ENCODE results near the gene NAGLU. TPM values are rescaled to one million over a fixed set of nuclear protein-coding genes. Genes with fewer than 3 reads are reported as not detected.

Gene NAGLU
- total and polyA plus RNA-seq, 2 of the 13 experiments (the other 11 are each of a cell fraction or from before 2014, with no cell fraction given), result 28.2 to 40.1 TPM

DNA sequence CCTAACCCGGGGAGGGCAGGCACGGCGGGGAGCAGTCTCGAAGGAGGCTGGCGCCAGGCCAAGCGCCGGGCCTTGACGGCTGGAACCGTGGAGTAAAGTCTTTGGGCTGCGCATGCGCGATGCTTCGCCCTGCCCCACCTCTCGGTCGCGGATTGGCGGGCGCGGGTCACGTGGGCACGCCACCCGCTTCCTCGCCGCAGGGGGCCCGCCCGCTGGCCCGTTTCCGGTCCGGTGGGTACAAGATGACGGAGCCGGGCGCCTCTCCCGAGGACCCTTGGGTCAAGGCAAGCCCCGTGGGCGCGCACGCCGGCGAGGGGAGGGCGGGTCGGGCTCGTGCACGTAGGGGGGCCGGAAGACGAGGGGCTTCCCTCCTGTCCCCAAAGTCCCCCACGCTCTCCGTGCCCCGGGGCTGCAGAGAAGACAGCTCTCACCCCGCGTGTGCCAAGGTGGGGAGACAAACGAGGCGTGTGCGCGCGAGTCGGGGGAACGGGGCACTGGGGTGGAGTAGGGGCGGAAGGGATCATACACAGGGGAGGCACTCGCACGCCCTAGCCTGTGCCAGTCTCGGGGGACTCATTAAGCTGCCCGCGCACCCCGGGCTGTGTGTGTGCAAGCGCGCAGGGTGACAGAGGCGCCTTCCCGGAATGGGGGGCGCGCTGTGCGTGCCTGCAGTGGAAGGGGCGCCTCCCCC lies 31.0 kb downstream of the NAGLU start, which contains the start of gene MLX (continued):
- TF ChIP-seq ZNF276 (CRISPR knock-in tag; IDR thresholded peaks at IDR 0.05; ENCODE audit: low read depth) (peak; percentile 72; the same call in 1 of the 2 replicates), YY1 (IDR thresholded peaks at IDR 0.05; ENCODE audit: insufficient read depth, insufficient replicate concordance, low read depth, low read length) (peak; percentile 81), HDAC2 (CRISPR knock-in tag; IDR thresholded peaks at IDR 0.05) (peak; percentile 89), ZNF777 (CRISPR knock-in tag; IDR thresholded peaks at IDR 0.05) (peak; percentile 88), ARNT2 (CRISPR knock-in tag; IDR thresholded peaks at IDR 0.05; ENCODE audit: low read depth) (peak; percentile 89), RFX1 (IDR thresholded peaks at IDR 0.05) (no peak), STAG1 (CRISPR knock-in tag; IDR thresholded peaks at IDR 0.05) (peak; percentile 1; the same call in 1 of the 2 replicates), MEIS1 (CRISPR knock-in tag; IDR thresholded peaks at IDR 0.05; ENCODE audit: borderline replicate concordance) (peak; percentile 94), AGO1 (IDR thresholded peaks at IDR 0.05; ENCODE audit: low read depth, low read length, poor library complexity, severe bottlenecking) (peak; percentile 94), CREB1 (IDR thresholded peaks at IDR 0.05) (peak; percentile 64), CREB1 (CRISPR knock-in tag; IDR thresholded peaks at IDR 0.05) (no peak), MLX (CRISPR knock-in tag; IDR thresholded peaks at IDR 0.05) (peak; percentile 65), DR1 (CRISPR knock-in tag; IDR thresholded peaks at IDR 0.05) (peak; percentile 51), ZNF44 (CRISPR knock-in tag; IDR thresholded peaks at IDR 0.05) (no peak), ZBTB7B (CRISPR knock-in tag; IDR thresholded peaks at IDR 0.05) (peak; percentile 91), ZSCAN20 (CRISPR knock-in tag; IDR thresholded peaks at IDR 0.05; ENCODE audit: borderline replicate concordance) (no peak; the same call in 1 of the 2 replicates), ZNF18 (CRISPR knock-in tag; IDR thresholded peaks at IDR 0.05; ENCODE audit: insufficient replicate concordance) (peak; percentile 76), ZNF224 (CRISPR knock-in tag; IDR thresholded peaks at IDR 0.05) (0 out of 2 replicates have a peak, but pooled peaks have one; percentile 55), ETS1 (CRISPR knock-in tag; IDR thresholded peaks at IDR 0.05) (0 out of 2 replicates have a peak, but pooled peaks have one; percentile 37), PLRG1 (conservative IDR thresholded peaks at IDR 0.05) (no peak), IRF2 (CRISPR knock-in tag; IDR thresholded peaks at IDR 0.05) (peak; percentile 89)
- TF ChIP-seq, protein P1, sequence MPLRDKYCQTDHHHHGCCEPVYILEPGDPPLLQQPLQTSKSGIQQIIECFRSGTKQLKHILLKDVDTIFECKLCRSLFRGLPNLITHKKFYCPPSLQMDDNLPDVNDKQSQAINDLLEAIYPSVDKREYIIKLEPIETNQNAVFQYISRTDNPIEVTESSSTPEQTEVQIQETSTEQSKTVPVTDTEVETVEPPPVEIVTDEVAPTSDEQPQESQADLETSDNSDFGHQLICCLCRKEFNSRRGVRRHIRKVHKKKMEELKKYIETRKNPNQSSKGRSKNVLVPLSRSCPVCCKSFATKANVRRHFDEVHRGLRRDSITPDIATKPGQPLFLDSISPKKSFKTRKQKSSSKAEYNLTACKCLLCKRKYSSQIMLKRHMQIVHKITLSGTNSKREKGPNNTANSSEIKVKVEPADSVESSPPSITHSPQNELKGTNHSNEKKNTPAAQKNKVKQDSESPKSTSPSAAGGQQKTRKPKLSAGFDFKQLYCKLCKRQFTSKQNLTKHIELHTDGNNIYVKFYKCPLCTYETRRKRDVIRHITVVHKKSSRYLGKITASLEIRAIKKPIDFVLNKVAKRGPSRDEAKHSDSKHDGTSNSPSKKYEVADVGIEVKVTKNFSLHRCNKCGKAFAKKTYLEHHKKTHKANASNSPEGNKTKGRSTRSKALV (CRISPR knock-in tag; IDR thresholded peaks at IDR 0.05), result peak; percentile 40

All from HepG2 (cell line).